ENCODE results near the gene RPL15. TPM values are rescaled to one million over a fixed set of nuclear protein-coding genes. Genes with fewer than 3 reads are reported as not detected.
"Not testable (repeated sequence)": the region's sequence is repeated elsewhere in the genome, so short reads cannot be mapped to it uniquely, and the experiment has no call there.

Gene RPL15
- total RNA-seq (1,000 to 10,000 TPM; 2,200 to 2,237 TPM), polyA plus RNA-seq (4,233 TPM)

GRCh38 chr3:23916886-23917678 lies at the start of gene RPL15, which contains the start of gene NKIRAS1:
RPL15 (plus strand) TSS chr3:23917132; CDS start chr3:23917860, 728 bp downstream.
NKIRAS1 (minus strand) TSS chr3:23916990; CDS start chr3:23910904, 6,086 bp downstream.
- H3K9me3 ChIP-seq (ENCODE audit: low read length), result no peaks in the 10 kb centered on the region
- H3K27ac Mint-ChIP-seq, result peak within 1 kb of the TSS; percentile 93 to 99 (median 98)
- peaks cover 0 to 5% of the 10 kb centered on the region in 2 donors for H3K27me3 Mint-ChIP-seq
- no peaks in the 10 kb centered on the region for H3K9me3 Mint-ChIP-seq
- CTCF ChIA-PET, result interaction anchor here (0.7 to 2.6 kb wide), 7 partner anchors 10 to 81 kb away, joined by 3 to 8 read pairs (median 5); no protein-coding TSS in a partner anchor
- POLR2A ChIA-PET, result interaction anchor here (0.6 to 3.4 kb wide), 13 partner anchors 9 to 1866 kb away, joined by 3 to 32 read pairs (median 4); partner anchors contain the start of gene NGLY1
- peaks cover 4 to 55% (median 19%) of the 10 kb centered on the region in 3 donors for H3K36me3 Mint-ChIP-seq
- peaks cover 41 to 70% (median 57%) of the 10 kb centered on the region in 3 donors for H3K4me1 Mint-ChIP-seq
- no peaks in the 10 kb centered on the region for H3K27me3 ChIP-seq (ENCODE audit: insufficient read depth, low read length, poor library complexity, severe bottlenecking)
- H3K4me3 Mint-ChIP-seq, result peak within 1 kb of the TSS; percentile 98 to 100 (median 99)
- peaks cover 20% of the 10 kb centered on the region for H3K36me3 ChIP-seq (ENCODE audit: insufficient read depth, low read length)
- peaks cover 28% of the 10 kb centered on the region for H3K4me1 ChIP-seq (ENCODE audit: insufficient read depth, low read length)
- H3K27ac ChIP-seq (ENCODE audit: low read depth, low read length), result peak within 1 kb of the TSS; percentile 88
- DNase-seq, result peak; percentile 95 to 98 (median 97)
- H3K4me3 ChIP-seq (ENCODE audit: low read length), result peak within 1 kb of the TSS; percentile 94

- ChIA-PET CTCF (no interaction called here), POLR2A (no interaction called here)
- peak overlapping the region in 3 of 8 donors; percentile 0 to 28 (median 12) for H3K27ac Mint-ChIP-seq
- H3K27me3 Mint-ChIP-seq, result no peaks in the 10 kb centered on the region
- H3K36me3 Mint-ChIP-seq, result peaks cover 0 to 11% (median 3%) of the 10 kb centered on the region in 3 donors
- H3K27ac ChIP-seq (ENCODE audit: low read depth, low read length), result no peak overlapping the region
- no peak overlapping the region for H3K4me3 ChIP-seq (ENCODE audit: low read length)
- H3K4me3 Mint-ChIP-seq, result no peak overlapping the region
- H3K9me3 ChIP-seq (ENCODE audit: low read length), result no peaks in the 10 kb centered on the region
- no peak for DNase-seq
- H3K4me1 Mint-ChIP-seq, result peaks cover 30 to 60% (median 52%) of the 10 kb centered on the region in 3 donors
- peaks cover 4% of the 10 kb centered on the region for H3K4me1 ChIP-seq (ENCODE audit: insufficient read depth, low read length)
- H3K9me3 Mint-ChIP-seq, result no peaks in the 10 kb centered on the region
- H3K36me3 ChIP-seq (ENCODE audit: insufficient read depth, low read length), result no peaks in the 10 kb centered on the region
- H3K27me3 ChIP-seq (ENCODE audit: insufficient read depth, low read length, poor library complexity, severe bottlenecking), result no peaks in the 10 kb centered on the region
Measured at GRCh38 chr3:23867400-23867799, 49.5 kb upstream of the RPL15 start.

DNA sequence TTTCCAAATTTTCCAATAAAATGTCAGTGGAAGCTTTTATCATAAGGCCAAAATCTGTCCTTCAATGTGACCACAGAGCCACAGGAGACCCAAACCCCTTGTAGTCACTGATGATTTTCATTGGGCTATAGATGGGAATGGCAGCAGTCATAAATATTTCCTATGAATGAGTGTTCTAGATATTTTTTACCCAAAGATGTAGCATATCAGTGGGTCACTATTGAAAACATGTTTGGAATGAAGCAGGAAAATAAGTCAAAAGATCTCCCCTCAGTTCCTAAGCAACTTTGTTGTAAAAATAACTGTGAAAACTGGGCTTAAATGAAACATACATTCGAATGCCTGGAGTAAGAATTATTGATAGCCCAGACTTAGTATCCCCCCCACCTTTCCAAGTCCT lies 49.1 kb upstream of the RPL15 start:
- peaks cover 0 to 11% (median 3%) of the 10 kb centered on the region in 3 donors for H3K36me3 Mint-ChIP-seq
- no peaks in the 10 kb centered on the region for H3K27me3 Mint-ChIP-seq
- Histone ChIP-seq H3K27ac (ENCODE audit: low read depth, low read length) (no peak overlapping the region), H3K4me1 (ENCODE audit: insufficient read depth, low read length) (peaks cover 4% of the 10 kb centered on the region), H3K4me3 (ENCODE audit: low read length) (no peak overlapping the region), H3K9me3 (ENCODE audit: low read length) (no peaks in the 10 kb centered on the region), H3K27me3 (ENCODE audit: insufficient read depth, low read length, poor library complexity, severe bottlenecking) (no peaks in the 10 kb centered on the region), H3K36me3 (ENCODE audit: insufficient read depth, low read length) (no peaks in the 10 kb centered on the region)
- H3K4me3 Mint-ChIP-seq, result no peak overlapping the region
- ChIA-PET POLR2A (no interaction called here), CTCF (no interaction called here)
- peak overlapping the region in 2 of 8 donors; percentile 0 to 19 for H3K27ac Mint-ChIP-seq
- no peak for DNase-seq
- no peaks in the 10 kb centered on the region for H3K9me3 Mint-ChIP-seq
- peaks cover 30 to 58% (median 51%) of the 10 kb centered on the region in 3 donors for H3K4me1 Mint-ChIP-seq

DNA sequence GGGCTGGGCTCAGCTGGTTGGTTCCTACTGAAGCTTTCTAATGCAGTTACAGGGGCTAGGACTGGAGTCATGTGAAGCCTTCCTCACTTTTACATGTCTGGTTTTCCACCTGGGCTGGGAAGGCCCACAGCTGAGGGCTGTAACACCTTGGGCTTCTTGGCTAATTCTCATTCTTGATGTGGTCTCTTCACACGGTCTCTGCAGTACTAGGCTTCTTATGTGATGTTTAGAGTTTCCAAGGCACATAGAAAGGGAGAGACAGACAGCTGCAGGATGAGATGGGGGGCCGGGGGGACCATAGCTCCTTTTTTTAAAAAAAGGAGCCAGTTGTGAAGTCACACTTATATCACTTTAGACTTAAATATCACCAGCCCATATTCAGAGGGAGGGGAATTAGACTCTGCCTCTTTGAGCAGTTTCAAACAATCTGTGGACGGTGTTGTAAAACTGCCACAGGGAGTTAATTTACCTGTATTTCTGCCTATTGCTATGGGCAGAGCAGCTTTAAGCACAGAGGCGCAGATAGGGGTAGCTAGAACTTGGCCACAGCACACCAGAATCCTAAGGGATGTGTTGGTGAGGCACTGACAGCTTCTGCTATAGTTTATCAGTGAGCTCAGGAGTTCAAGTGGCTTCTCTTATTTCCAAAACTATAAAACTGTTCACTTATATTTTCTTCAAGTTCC lies 46.8 kb upstream of the RPL15 start:
- no peak for DNase-seq
- no peaks in the 10 kb centered on the region for H3K27me3 ChIP-seq (ENCODE audit: insufficient read depth, low read length, poor library complexity, severe bottlenecking)
- Mint-ChIP-seq H3K4me3 (no peak overlapping the region), H3K36me3 (peaks cover 0 to 2% (median 0%) of the 10 kb centered on the region in 3 donors), H3K9me3 (no peaks in the 10 kb centered on the region), H3K4me1 (peaks cover 34 to 51% (median 47%) of the 10 kb centered on the region in 3 donors), H3K27ac (peak overlapping the region in 4 of 8 donors; percentile 15 to 63 (median 26)), H3K27me3 (no peaks in the 10 kb centered on the region)
- no peaks in the 10 kb centered on the region for H3K36me3 ChIP-seq (ENCODE audit: insufficient read depth, low read length)
- ChIA-PET POLR2A (no interaction called here), CTCF (no interaction called here)
- no peak overlapping the region for H3K27ac ChIP-seq (ENCODE audit: low read depth, low read length)
- H3K9me3 ChIP-seq (ENCODE audit: low read length), result no peaks in the 10 kb centered on the region
- H3K4me1 ChIP-seq (ENCODE audit: insufficient read depth, low read length), result no peaks in the 10 kb centered on the region
- H3K4me3 ChIP-seq (ENCODE audit: low read length), result no peak overlapping the region

GRCh38 chr3:23870663-23871043 lies 46.3 kb upstream of the RPL15 start:
- DNase-seq; H3K27ac ChIP-seq (ENCODE audit: low read depth, low read length); H3K4me3 ChIP-seq (ENCODE audit: low read length); POLR2A ChIA-PET; H3K4me3 Mint-ChIP-seq; H3K9me3 Mint-ChIP-seq; H3K36me3 ChIP-seq (ENCODE audit: insufficient read depth, low read length); H3K9me3 ChIP-seq (ENCODE audit: low read length); H3K27me3 Mint-ChIP-seq; CTCF ChIA-PET; H3K27ac Mint-ChIP-seq; H3K4me1 ChIP-seq (ENCODE audit: insufficient read depth, low read length); H3K27me3 ChIP-seq (ENCODE audit: insufficient read depth, low read length, poor library complexity, severe bottlenecking); H3K36me3 Mint-ChIP-seq: not testable (repeated sequence)
- peaks cover 34 to 48% (median 44%) of the 10 kb centered on the region in 3 donors for H3K4me1 Mint-ChIP-seq

DNA sequence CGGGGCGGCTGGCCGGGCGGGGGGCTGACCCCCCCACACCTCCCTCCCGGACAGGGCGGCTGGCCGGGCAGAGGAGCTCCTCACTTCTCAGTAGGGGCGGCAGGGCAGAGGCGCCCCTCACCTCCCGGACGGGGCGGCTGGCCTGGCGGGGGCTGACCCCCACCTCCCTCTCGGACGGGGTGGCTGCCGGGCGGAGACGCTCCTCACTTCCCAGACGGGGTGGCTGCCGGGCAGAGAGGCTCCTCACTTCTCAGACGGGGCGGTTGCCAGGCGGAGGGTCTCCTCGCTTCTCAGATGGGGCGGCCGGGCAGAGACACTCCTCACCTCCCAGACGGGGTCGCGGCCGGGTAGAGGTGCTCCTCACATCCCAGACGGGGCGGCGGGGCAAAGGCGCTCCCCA lies 45.6 kb upstream of the RPL15 start:
- H3K4me3 ChIP-seq (ENCODE audit: low read length); DNase-seq; POLR2A ChIA-PET; CTCF ChIA-PET; H3K9me3 ChIP-seq (ENCODE audit: low read length); H3K27ac Mint-ChIP-seq; H3K9me3 Mint-ChIP-seq; H3K36me3 Mint-ChIP-seq; H3K4me1 ChIP-seq (ENCODE audit: insufficient read depth, low read length); H3K27me3 Mint-ChIP-seq; H3K4me3 Mint-ChIP-seq; H3K36me3 ChIP-seq (ENCODE audit: insufficient read depth, low read length); H3K27me3 ChIP-seq (ENCODE audit: insufficient read depth, low read length, poor library complexity, severe bottlenecking); H3K27ac ChIP-seq (ENCODE audit: low read depth, low read length): not testable (repeated sequence)
- H3K4me1 Mint-ChIP-seq, result peaks cover 30 to 47% (median 41%) of the 10 kb centered on the region in 3 donors

GRCh38 chr3:23872330-23872729 lies 44.6 kb upstream of the RPL15 start:
- no peaks in the 10 kb centered on the region for H3K27me3 Mint-ChIP-seq
- H3K36me3 Mint-ChIP-seq, result no peaks in the 10 kb centered on the region
- CTCF ChIA-PET, result no interaction called here
- no peaks in the 10 kb centered on the region for H3K36me3 ChIP-seq (ENCODE audit: insufficient read depth, low read length)
- H3K27ac Mint-ChIP-seq, result peak overlapping the region in 1 of 8 donors; percentile 35
- no peaks in the 10 kb centered on the region for H3K4me1 ChIP-seq (ENCODE audit: insufficient read depth, low read length)
- no peak overlapping the region for H3K4me3 Mint-ChIP-seq
- no peaks in the 10 kb centered on the region for H3K9me3 Mint-ChIP-seq
- POLR2A ChIA-PET, result no interaction called here
- no peak overlapping the region for H3K4me3 ChIP-seq (ENCODE audit: low read length)
- peaks cover 31 to 51% (median 38%) of the 10 kb centered on the region in 3 donors for H3K4me1 Mint-ChIP-seq
- H3K9me3 ChIP-seq (ENCODE audit: low read length), result no peaks in the 10 kb centered on the region
- no peak overlapping the region for H3K27ac ChIP-seq (ENCODE audit: low read depth, low read length)
- DNase-seq, result no peak
- H3K27me3 ChIP-seq (ENCODE audit: insufficient read depth, low read length, poor library complexity, severe bottlenecking), result no peaks in the 10 kb centered on the region

DNA sequence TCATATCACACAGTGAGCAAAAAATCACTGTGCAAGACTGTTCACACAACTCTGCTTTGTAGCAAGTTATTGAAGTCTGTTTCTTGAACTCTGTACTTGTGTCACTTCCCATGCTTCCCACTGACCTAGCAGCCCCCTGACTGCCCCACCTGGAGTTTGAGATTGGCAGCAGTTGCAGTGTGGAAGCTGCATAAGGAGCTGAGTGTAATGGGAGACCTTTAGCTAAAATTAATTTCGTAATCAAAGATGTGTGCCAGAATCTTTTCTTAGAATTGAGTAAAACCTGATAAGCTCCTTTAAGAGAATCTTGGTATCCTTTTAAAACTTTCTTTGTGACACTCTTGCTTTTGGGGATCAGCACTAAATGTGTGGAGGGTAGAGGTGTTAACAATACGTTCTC lies 43.0 kb upstream of the RPL15 start:
- H3K27ac ChIP-seq (ENCODE audit: low read depth, low read length), result no peak overlapping the region
- Mint-ChIP-seq H3K4me1 (peaks cover 24 to 49% (median 33%) of the 10 kb centered on the region in 3 donors), H3K36me3 (no peaks in the 10 kb centered on the region), H3K9me3 (no peaks in the 10 kb centered on the region), H3K4me3 (no peak overlapping the region), H3K27ac (peak overlapping the region in 2 of 8 donors; percentile 41 to 64), H3K27me3 (peaks cover 0 to 1% of the 10 kb centered on the region in 2 donors)
- CTCF ChIA-PET, result no interaction called here
- no peaks in the 10 kb centered on the region for H3K9me3 ChIP-seq (ENCODE audit: low read length)
- POLR2A ChIA-PET, result no interaction called here
- H3K4me3 ChIP-seq (ENCODE audit: low read length), result no peak overlapping the region
- H3K4me1 ChIP-seq (ENCODE audit: insufficient read depth, low read length), result no peaks in the 10 kb centered on the region
- H3K27me3 ChIP-seq (ENCODE audit: insufficient read depth, low read length, poor library complexity, severe bottlenecking), result no peaks in the 10 kb centered on the region
- DNase-seq, result no peak
- no peaks in the 10 kb centered on the region for H3K36me3 ChIP-seq (ENCODE audit: insufficient read depth, low read length)
